Stomach (tissue), 4 donors: ENCODE measurements around the gene DGKD.

Experiments used
- POLR2A ChIP-seq, 4 donors: fragments of 450-650 bp; IDR thresholded peaks; one replicate each; pipeline ENCODE4 v1.6.1; 2016; ENCODE audit warnings: antibody characterized with exemption in 4 of 4, control low read depth in 2 of 4, mild to moderate bottlenecking in 1 of 4, moderate library complexity in 1 of 4
- POLR2AphosphoS5 ChIP-seq, 3 donors: sonication (generic); formaldehyde crosslinking; IDR thresholded peaks; one replicate each; pipeline ENCODE4 v1.6.1; 2016; ENCODE audit warnings: antibody characterized with exemption in 3 of 3
- TF ChIP-seq, protein P1 (sequence below), 7 experiments: fragments of 450-650 bp in 4 of 7; fragments of 200-600 bp in 3 of 7; sonication (generic) in 3 of 7; IDR thresholded peaks; one replicate each; pipeline ENCODE4 v1.5.1; 2016 to 2019; ENCODE audit warnings: antibody characterized with exemption in 7 of 7, control low read depth in 2 of 7, mild to moderate bottlenecking in 1 of 7

GRCh38 chr2:233400341-233400740 lies 46.0 kb downstream of the DGKD start:
- TF ChIP-seq, protein P1, sequence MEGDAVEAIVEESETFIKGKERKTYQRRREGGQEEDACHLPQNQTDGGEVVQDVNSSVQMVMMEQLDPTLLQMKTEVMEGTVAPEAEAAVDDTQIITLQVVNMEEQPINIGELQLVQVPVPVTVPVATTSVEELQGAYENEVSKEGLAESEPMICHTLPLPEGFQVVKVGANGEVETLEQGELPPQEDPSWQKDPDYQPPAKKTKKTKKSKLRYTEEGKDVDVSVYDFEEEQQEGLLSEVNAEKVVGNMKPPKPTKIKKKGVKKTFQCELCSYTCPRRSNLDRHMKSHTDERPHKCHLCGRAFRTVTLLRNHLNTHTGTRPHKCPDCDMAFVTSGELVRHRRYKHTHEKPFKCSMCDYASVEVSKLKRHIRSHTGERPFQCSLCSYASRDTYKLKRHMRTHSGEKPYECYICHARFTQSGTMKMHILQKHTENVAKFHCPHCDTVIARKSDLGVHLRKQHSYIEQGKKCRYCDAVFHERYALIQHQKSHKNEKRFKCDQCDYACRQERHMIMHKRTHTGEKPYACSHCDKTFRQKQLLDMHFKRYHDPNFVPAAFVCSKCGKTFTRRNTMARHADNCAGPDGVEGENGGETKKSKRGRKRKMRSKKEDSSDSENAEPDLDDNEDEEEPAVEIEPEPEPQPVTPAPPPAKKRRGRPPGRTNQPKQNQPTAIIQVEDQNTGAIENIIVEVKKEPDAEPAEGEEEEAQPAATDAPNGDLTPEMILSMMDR (IDR thresholded peaks at IDR 0.05): no peak
- TF ChIP-seq POLR2A (IDR thresholded peaks at IDR 0.05) (no peak), POLR2AphosphoS5 (IDR thresholded peaks at IDR 0.05) (no peak)
